H1 (cell line): ENCODE data around the gene APOL2. TPM values are rescaled to one million over a fixed set of nuclear protein-coding genes. Genes with fewer than 3 reads are reported as not detected.
"Not testable (repeated sequence)": the region's sequence is repeated elsewhere in the genome, so short reads cannot be mapped to it uniquely, and the experiment has no call there.

Experiments
- CTCF ChIA-PET: fragments of 300-600 bp; sonication (Branson Sonifier 250); formaldehyde crosslinking; loops from one replicate; lab custom pipeline; 2021; ENCODE audit not compliant: partially characterized antibody; lab: Charles Lee
- POLR2A ChIA-PET: fragments of 300-600 bp; sonication (Branson Sonifier 250); formaldehyde crosslinking; loops from one replicate; lab custom pipeline; 2021; ENCODE audit warnings: inconsistent platforms; ENCODE audit not compliant: partially characterized antibody; lab: Charles Lee
- DNase-seq, 2 experiments: peaks; one replicate each; pipeline versions ENCODE4 v3.0.0 to v3.0.0-alpha.2; 2010 to 2022; ENCODE audit warnings: low spot score in 2 of 2, low read depth in 1 of 2, mixed read lengths in 1 of 2
- FAIRE-seq: peaks from 2 replicates; lab custom pipeline; 2011; peaks lifted over from hg19 to GRCh38; lab: Jason Lieb, UNC
- H2AFZ ChIP-seq: 2 replicates; pipeline ENCODE4 v1.8.1; 2012; ENCODE audit warnings: low read length, inconsistent platforms
- H2AK5ac ChIP-seq: 2 replicates; pipeline ENCODE4 v1.6.1; 2013; ENCODE audit warnings: low read depth, low read length
- H2BK120ac ChIP-seq: replicated peaks from 2 replicates; pipeline ENCODE3; 2013; ENCODE audit warnings: low read depth, low read length, inconsistent platforms
- H2BK12ac ChIP-seq: 2 replicates; pipeline ENCODE4 v1.6.1; 2013; ENCODE audit warnings: low read depth, low read length
- H2BK15ac ChIP-seq: 2 replicates; pipeline ENCODE4 v1.6.1; 2013; ENCODE audit warnings: low read length
- H2BK20ac ChIP-seq: 2 replicates; pipeline ENCODE4 v1.6.1; 2013; ENCODE audit warnings: low read length
- H2BK5ac ChIP-seq: 2 replicates; pipeline ENCODE4 v1.6.1; 2013; ENCODE audit warnings: low read depth, low read length
- H3K14ac ChIP-seq: 2 replicates; pipeline ENCODE4 v1.6.1; 2013; ENCODE audit warnings: inconsistent platforms; ENCODE audit not compliant: insufficient read length
- H3K18ac ChIP-seq: 2 replicates; pipeline ENCODE4 v1.6.1; 2013; ENCODE audit warnings: low read length; ENCODE audit errors: extremely low read depth
- H3K23ac ChIP-seq: 2 replicates; pipeline ENCODE4 v1.6.1; 2013; ENCODE audit warnings: inconsistent platforms; ENCODE audit not compliant: insufficient read length
- H3K23me2 ChIP-seq: 2 replicates; pipeline ENCODE4 v1.6.1; 2013; ENCODE audit warnings: low read depth, low read length
- H3K27ac ChIP-seq: 2 replicates; pipeline ENCODE4 v1.6.1; 2011; ENCODE audit warnings: low read depth, low read length, inconsistent platforms
- H3K27me3 ChIP-seq, 4 experiments: replicated peaks in 1 of 4; 1 replicate in 1 of 4; 2 replicates in 3 of 4; pipeline versions ENCODE4 v1.6.1 to v1.8.1; 2011 to 2013; ENCODE audit warnings: low read length in 3 of 4, mild to moderate bottlenecking in 3 of 4, inconsistent platforms in 2 of 4, mixed read lengths in 2 of 4, moderate library complexity in 1 of 4; ENCODE audit not compliant: control insufficient read depth in 3 of 4, insufficient read depth in 3 of 4; ENCODE audit errors: extremely low read depth in 1 of 4
- H3K36me3 ChIP-seq, 4 experiments: 2 replicates each; pipeline versions ENCODE4 v1.6.1 to v1.8.1; 2011 to 2013; ENCODE audit warnings: mild to moderate bottlenecking in 4 of 4, low read length in 3 of 4, moderate library complexity in 2 of 4, control low read depth in 1 of 4, inconsistent platforms in 1 of 4; ENCODE audit not compliant: insufficient read depth in 4 of 4, control insufficient read depth in 2 of 4
- H3K4ac ChIP-seq: replicated peaks from 2 replicates; pipeline ENCODE3; 2013; ENCODE audit warnings: low read length, low read depth, mixed read lengths, inconsistent platforms; ENCODE audit not compliant: insufficient read length
- H3K4me1 ChIP-seq, 4 experiments: replicated peaks in 1 of 4; 1 replicate in 1 of 4; 2 replicates in 3 of 4; pipeline versions ENCODE4 v1.6.1 to v1.8.1; 2011 to 2013; ENCODE audit warnings: low read length in 3 of 4, inconsistent platforms in 2 of 4, mixed read lengths in 1 of 4; ENCODE audit not compliant: insufficient read depth in 4 of 4, control insufficient read depth in 3 of 4
- H3K4me2 ChIP-seq, 2 experiments: 2 replicates each; pipeline versions ENCODE4 v1.6.1 to v1.8.1; 2011 to 2013; ENCODE audit warnings: low read depth in 2 of 2, low read length in 2 of 2, control low read depth in 1 of 2, inconsistent platforms in 1 of 2, mild to moderate bottlenecking in 1 of 2; ENCODE audit not compliant: insufficient read depth in 1 of 2
- H3K4me3 ChIP-seq, 4 experiments: fragments of 200-600, 300-600 bp in 1 of 4; sonication (generic), shearing (Covaris generic), sonication (Bioruptor Twin) in 1 of 4; 2 replicates each; pipeline versions ENCODE4 v1.5.1 to v1.8.1; 2011 to 2016; ENCODE audit warnings: low read length in 4 of 4, low read depth in 3 of 4, control low read depth in 2 of 4, inconsistent platforms in 2 of 4, mild to moderate bottlenecking in 2 of 4, mixed read lengths in 1 of 4, moderate library complexity in 1 of 4; ENCODE audit not compliant: insufficient read depth in 2 of 4; ENCODE audit errors: extremely low read depth in 1 of 4
- H3K56ac ChIP-seq: replicated peaks from 2 replicates; pipeline ENCODE3; 2013; ENCODE audit warnings: low read depth, mild to moderate bottlenecking, mixed read lengths, low read length, inconsistent platforms; ENCODE audit not compliant: insufficient read length
- H3K79me1 ChIP-seq: 2 replicates; pipeline ENCODE4 v1.6.1; 2013; ENCODE audit warnings: low read depth, low read length, control low read depth
- H3K79me2 ChIP-seq, 2 experiments: 2 replicates each; pipeline versions ENCODE4 v1.6.1 to v1.8.1; 2012 to 2013; ENCODE audit warnings: low read length in 2 of 2, mild to moderate bottlenecking in 2 of 2, inconsistent platforms in 1 of 2; ENCODE audit not compliant: insufficient read depth in 2 of 2, control insufficient read depth in 1 of 2
- H3K9ac ChIP-seq, 4 experiments: replicated peaks in 1 of 4; 1 replicate in 1 of 4; 2 replicates in 3 of 4; pipeline versions ENCODE4 v1.6.1 to v1.8.1; 2011 to 2013; ENCODE audit warnings: low read depth in 3 of 4, low read length in 3 of 4, control low read depth in 2 of 4, mild to moderate bottlenecking in 2 of 4, moderate library complexity in 2 of 4, inconsistent platforms in 1 of 4; ENCODE audit errors: extremely low read depth in 1 of 4
- H3K9me3 ChIP-seq, 2 experiments: 2 replicates each; pipeline versions ENCODE4 v1.6.1 to v1.8.1; 2012 to 2013; ENCODE audit warnings: mild to moderate bottlenecking in 2 of 2, moderate library complexity in 2 of 2, control low read depth in 1 of 2, inconsistent platforms in 1 of 2, low read depth in 1 of 2, low read length in 1 of 2, mixed read lengths in 1 of 2; ENCODE audit not compliant: insufficient read depth in 2 of 2
- H4K20me1 ChIP-seq, 2 experiments: replicated peaks in 1 of 2; 2 replicates each; pipeline versions ENCODE3 to v1.8.1; 2011 to 2013; ENCODE audit warnings: inconsistent platforms in 2 of 2, low read length in 2 of 2, mild to moderate bottlenecking in 1 of 2; ENCODE audit not compliant: insufficient read depth in 2 of 2, control insufficient read depth in 1 of 2
- H4K5ac ChIP-seq: 2 replicates; pipeline ENCODE4 v1.6.1; 2013; ENCODE audit warnings: low read length, low read depth, mixed read lengths, inconsistent platforms; ENCODE audit not compliant: insufficient read length
- H4K8ac ChIP-seq: 2 replicates; pipeline ENCODE4 v1.8.0; 2013; ENCODE audit warnings: mild to moderate bottlenecking, moderate library complexity, low read length, inconsistent platforms; ENCODE audit not compliant: insufficient read depth; ENCODE audit errors: extremely low read depth
- H4K91ac ChIP-seq: replicated peaks from 2 replicates; pipeline ENCODE3; 2013; ENCODE audit warnings: low read length, mixed read lengths, inconsistent platforms; ENCODE audit not compliant: insufficient read length
- WGBS, 2 experiments: shearing (Covaris generic) in 1 of 2; methylation state at CpG; one replicate each; pipeline versions ENCODE4 v1.1.6 to v1.1.7; 2013 to 2015; ENCODE audit warnings: low lambda C conversion rate in 2 of 2, mixed read lengths in 2 of 2, inconsistent platforms in 1 of 2, low coverage in 1 of 2, missing lambda C conversion rate in 1 of 2; ENCODE audit not compliant: insufficient replicate concordance in 2 of 2, insufficient coverage in 1 of 2, insufficient read length in 1 of 2; ENCODE audit errors: extremely low coverage in 1 of 2, missing lambda C conversion rate in 1 of 2; 5-methylcytosine and 5-hydroxymethylcytosine counted together
- polyA plus RNA-seq, 7 experiments: library from polyadenylated mRNA; depleted of rRNA in 3 of 7; stranded (reverse) in 5 of 7; unstranded in 2 of 7; fragments of >200 nt in 5 of 7; fragments of 200-250 nt in 2 of 7; gene quantifications; 1 replicate in 5 of 7; 2 replicates in 1 of 7; 4 replicates in 1 of 7; pipeline versions ENCODE4 v1.2.1 to v1.2.3, GENCODE V29; 2011 to 2013; ENCODE audit warnings: missing spikeins in 2 of 7, mixed read lengths in 2 of 7
- total RNA-seq: library from RNA; stranded (reverse); fragmentation: NEBNext Ultra II Directional; extraction: Animal tissue kit (Norgen Biotek cat#: 25700); gene quantifications from 2 replicates; pipeline ENCODE4 v1.2.1, GENCODE V29; 2021

The APOL2 gene
- total and polyA plus RNA-seq, 2 of the 8 experiments (the other 6 are each of a cell fraction or from before 2014, with no cell fraction given): 8.1 to 11.0 TPM

DNA sequence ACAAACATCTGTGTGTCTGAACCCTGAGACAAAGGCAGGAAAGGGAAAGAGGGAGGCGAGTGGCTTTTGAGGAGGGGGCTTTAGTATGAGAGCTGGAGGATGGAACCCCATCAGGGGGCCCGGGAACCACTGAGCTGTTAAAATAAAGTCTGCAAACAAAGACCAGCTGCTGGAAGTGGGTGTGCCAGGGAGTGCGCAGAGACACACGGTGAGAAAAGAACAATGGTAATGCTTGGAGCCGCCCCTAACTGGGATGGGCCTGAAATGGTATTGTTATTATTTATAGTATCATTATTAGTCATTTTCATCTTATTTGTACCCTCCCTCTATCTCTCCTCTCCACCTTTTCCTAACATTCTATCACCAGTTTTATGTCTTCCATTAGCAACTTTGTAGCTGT, 16.2 kb upstream of the APOL2 start:
- H3K4me3 ChIP-seq, H3K23me2 ChIP-seq, H2BK20ac ChIP-seq, H3K4me2 ChIP-seq, H4K5ac ChIP-seq, H2AK5ac ChIP-seq, H3K4ac ChIP-seq, H2AFZ ChIP-seq, H3K27ac ChIP-seq, POLR2A ChIA-PET, H4K91ac ChIP-seq, H3K9me3 ChIP-seq, H3K9ac ChIP-seq, H3K56ac ChIP-seq, H3K23ac ChIP-seq, H4K20me1 ChIP-seq, H4K8ac ChIP-seq, H3K27me3 ChIP-seq, H3K14ac ChIP-seq, FAIRE-seq, H2BK12ac ChIP-seq, H3K18ac ChIP-seq, H3K36me3 ChIP-seq, H2BK15ac ChIP-seq, H2BK120ac ChIP-seq, H3K79me1 ChIP-seq, H3K79me2 ChIP-seq, DNase-seq, H2BK5ac ChIP-seq: not testable (repeated sequence)
- CTCF ChIA-PET: interaction anchor here (1.3 kb wide), 1 partner anchor 11 kb away, joined by 4 read pairs; no protein-coding TSS in a partner anchor
- peaks cover 7 to 19% (median 10%) of the 10 kb centered on the region in 4 experiments for H3K4me1 ChIP-seq
- WGBS, 2 experiments: no CpG with 5 or more reads among the region's 5 CpGs
